GM10266 (cell line): Measurements from ENCODE around the gene BRDT.
"Not testable (repeated sequence)": the region's sequence is repeated elsewhere in the genome, so short reads cannot be mapped to it uniquely, and the experiment has no call there.

Experiments used
- DNase-seq: peaks from one replicate; pipeline ENCODE4 v3.0.0; 2012; ENCODE audit errors: extremely low spot score
- TF ChIP-seq, protein P1 (sequence below): IDR thresholded peaks from 2 replicates; pipeline ENCODE4 v1.5.1; 2012; ENCODE audit warnings: mild to moderate bottlenecking, low read depth; ENCODE audit not compliant: control insufficient read depth, insufficient read depth; ENCODE audit errors: missing control alignments

The BRDT gene

DNA sequence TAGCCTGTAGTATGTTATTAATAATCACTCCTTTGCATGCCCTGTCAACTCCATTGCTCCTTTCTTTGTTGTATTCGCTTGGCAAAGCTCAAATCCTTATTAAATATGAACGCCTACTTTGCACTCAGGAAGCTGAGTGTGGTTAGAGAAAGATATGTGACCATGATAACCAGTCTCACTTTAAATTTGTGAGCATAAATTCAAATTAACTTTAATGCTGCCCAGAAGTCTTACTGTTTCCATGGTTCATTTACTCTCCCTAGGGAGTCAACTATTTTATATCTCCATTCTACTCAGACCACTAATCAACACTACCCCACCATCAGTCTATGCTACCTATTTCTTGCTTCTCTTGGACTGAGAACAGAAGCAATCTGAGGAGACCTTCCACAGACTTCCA is 68.5 kb downstream of the BRDT start:
- no peak for DNase-seq
- TF ChIP-seq, protein P1, sequence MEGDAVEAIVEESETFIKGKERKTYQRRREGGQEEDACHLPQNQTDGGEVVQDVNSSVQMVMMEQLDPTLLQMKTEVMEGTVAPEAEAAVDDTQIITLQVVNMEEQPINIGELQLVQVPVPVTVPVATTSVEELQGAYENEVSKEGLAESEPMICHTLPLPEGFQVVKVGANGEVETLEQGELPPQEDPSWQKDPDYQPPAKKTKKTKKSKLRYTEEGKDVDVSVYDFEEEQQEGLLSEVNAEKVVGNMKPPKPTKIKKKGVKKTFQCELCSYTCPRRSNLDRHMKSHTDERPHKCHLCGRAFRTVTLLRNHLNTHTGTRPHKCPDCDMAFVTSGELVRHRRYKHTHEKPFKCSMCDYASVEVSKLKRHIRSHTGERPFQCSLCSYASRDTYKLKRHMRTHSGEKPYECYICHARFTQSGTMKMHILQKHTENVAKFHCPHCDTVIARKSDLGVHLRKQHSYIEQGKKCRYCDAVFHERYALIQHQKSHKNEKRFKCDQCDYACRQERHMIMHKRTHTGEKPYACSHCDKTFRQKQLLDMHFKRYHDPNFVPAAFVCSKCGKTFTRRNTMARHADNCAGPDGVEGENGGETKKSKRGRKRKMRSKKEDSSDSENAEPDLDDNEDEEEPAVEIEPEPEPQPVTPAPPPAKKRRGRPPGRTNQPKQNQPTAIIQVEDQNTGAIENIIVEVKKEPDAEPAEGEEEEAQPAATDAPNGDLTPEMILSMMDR = no peak

DNA sequence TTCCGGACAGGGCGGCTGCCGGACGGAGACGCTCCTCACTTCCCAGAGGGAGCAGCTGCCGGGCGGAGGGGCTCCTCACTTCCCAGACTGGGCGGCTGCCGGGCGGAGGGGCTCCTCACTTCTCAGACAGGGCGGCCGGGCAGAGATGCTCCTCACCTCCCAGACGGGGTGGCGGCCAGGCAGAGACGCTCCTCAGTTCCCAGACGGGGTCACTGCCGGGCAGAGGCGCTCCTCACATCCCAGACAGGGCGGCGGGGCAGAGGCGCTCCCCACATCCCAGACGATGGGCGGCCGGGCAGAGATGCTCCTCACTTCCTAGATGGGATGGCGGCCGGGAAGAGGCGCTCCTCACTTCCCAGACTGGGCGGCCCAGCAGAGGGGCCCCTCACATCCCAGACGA is 76.8 kb downstream of the BRDT start:
- DNase-seq = not testable (repeated sequence)

DNA sequence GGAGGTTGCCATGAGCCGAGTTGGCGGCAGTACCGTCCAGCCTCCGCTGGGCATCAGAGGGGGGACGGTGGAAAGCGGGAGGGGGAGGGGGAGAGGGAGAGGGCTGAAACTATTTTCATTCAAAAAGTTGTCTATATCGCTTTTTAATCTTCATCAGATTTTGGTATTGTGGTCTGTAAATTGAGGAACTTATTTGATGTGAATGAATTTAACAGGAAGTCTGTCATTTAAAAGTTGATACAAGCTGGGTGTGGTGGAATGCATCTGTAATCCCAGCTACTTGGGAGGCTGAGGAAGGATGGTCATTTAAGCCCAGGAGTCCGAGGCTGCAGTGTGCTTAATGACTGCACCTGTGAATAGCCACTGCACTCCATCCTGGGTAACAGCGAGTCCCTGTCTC is 77.6 kb downstream of the BRDT start:
- no peak for DNase-seq
- TF ChIP-seq, protein P1 = no peak

DNA sequence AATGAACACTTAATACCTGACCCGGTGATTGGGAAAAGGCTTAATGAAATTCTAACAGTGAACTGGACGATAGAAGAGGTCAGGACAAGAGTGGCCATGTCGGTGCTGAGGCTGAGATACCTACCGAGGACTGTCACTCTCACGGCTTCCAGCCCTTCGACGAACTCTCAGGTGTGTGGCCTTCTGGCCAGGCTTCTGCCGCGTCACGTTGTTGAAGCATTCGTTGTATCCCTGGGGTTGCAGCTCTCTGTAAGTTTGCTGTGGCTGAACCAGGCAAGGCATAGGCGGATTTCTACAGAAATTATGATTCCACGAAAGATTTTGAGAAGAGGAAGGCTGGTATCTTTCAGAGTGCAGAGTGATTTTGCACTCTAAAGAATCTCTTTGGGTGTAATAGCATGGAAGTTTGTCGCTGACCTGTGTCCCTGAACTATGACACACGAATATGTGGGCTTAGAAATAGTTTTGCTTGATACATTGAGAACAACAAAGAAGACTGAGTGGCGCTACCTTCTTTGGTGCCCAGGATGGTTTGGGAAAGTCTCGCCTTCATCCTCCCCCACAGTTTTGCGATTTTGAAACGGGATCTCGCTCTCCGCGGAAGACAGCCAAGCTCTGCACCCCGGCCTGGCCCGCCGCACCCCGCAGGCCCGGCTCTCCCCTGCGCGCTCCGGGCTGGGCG is 80.2 kb downstream of the BRDT start:
- DNase-seq = no peak
- TF ChIP-seq, protein P1 = no peak

DNA sequence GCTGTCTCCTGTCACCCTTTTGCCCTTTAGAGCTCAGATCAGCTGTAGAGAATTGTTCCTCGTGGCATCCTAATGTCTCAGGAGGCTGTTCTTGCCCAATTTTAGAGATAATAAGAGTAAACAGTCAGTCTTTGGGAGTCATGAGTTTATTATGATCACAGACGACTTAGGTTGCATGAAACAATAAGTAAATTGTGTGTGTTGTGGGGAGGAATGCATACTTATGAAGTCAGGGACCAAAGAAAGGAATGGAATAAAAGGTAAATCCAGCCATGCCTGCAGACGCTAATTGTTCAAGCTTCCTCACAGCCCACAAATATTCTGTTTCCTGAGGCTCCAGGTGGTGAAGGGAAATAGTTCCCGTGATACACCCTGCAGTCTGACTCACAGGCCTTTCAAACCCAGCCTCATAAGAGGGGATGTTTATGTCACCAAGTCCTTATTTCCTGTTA is 81.5 kb downstream of the BRDT start:
- no peak for DNase-seq
- TF ChIP-seq, protein P1 = no peak

DNA sequence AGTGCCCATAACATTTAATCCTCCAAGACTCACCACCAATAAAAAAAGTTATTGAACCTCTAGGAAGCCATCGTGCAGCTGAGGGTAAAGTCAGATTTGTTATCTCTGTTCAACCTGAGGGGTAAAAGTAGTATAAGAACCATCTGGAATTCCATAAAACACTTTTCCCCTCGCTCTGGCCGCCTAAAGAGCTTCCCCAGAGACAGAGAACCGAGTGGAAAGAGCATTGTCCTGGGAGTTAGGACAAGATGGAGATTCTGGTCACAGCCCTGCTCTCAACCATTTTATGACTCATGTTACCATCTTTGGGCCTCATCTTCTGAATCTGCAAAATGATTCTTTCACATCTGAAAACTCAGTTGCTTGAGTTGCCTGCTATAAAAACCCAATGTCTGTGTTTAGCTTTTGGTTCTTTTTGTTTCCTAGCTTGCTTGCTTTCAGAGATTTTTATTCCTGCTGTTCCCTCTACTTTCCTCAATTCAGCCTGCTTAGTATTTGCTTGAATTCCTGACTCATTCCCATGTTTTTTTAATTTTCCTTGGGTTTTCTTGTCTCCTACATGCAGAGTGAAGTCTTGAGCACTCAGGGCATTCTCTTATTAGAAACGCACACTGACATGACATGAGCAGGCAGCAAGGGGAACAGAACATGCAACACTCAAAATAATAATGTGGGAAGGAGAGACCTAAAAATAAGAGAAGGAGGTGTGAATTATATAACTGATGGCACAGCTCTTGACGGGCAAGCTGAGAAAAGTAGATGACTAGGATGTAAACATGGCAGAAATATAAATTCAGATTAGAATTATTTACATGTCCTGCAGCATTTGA is 82.3 kb downstream of the BRDT start:
- no peak for DNase-seq
- TF ChIP-seq, protein P1 = no peak

DNA sequence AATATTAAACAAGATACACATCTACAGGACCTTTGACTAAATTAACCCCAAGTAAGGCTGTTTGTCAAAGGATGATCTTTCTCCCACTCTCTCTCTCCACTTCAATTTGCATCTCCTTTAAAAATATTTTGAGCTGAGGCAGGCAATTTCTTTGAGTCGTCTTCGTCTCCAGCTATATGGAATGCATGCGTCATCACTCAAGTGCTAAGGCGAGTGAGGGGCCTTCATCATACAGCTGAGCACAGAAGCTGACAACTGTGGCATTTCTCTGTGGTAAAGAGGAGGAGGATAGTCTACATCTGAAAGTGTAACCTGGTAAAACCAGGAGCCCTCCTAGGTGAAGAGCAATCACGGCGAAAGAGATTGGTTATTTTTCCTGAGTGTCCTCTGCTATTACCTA is 88.2 kb downstream of the BRDT start:
- TF ChIP-seq, protein P1 = no peak
- no peak for DNase-seq
